Measurements from ENCODE around the gene CIPC.
A peak's percentile ranks its signal among the peaks of the same experiment; 100 is the strongest.

Gene CIPC

GRCh38 chr14:77092676-77093075 lies 5.4 kb upstream of the CIPC start:
- no peaks in the 10 kb centered on the region for H3K36me3 ChIP-seq (ENCODE audit: control insufficient read depth in 4 of 4, insufficient read depth in 4 of 4, low read length in 3 of 4)
- H3K4me3 ChIP-seq (ENCODE audit: control insufficient read depth in 1 of 7, extremely low read depth in 1 of 7, insufficient read depth in 4 of 7, low read depth in 2 of 7, low read length in 6 of 7) = no peak overlapping the region
- H3K27ac ChIP-seq (ENCODE audit: insufficient read depth in 1 of 2, low read depth in 1 of 2, low read length in 2 of 2, poor library complexity in 1 of 2, severe bottlenecking in 2 of 2) = no peak overlapping the region
- 100% methylated on average over 3 of the region's 3 CpGs for WGBS (ENCODE audit: insufficient coverage)
- POLR2A ChIA-PET = interaction anchor here (0.6 kb wide), 1 partner anchor 173 kb away, joined by 3 read pairs; no protein-coding TSS in a partner anchor
- peaks cover 2 to 11% (median 7%) of the 10 kb centered on the region in 5 experiments for H3K9me3 ChIP-seq (ENCODE audit: control extremely low read depth in 1 of 5, control insufficient read depth in 4 of 5, insufficient read depth in 2 of 5, low read depth in 1 of 5, low read length in 4 of 5)
- H3K4me1 ChIP-seq (ENCODE audit: control extremely low read depth in 1 of 4, control insufficient read depth in 4 of 4, insufficient read depth in 4 of 4, low read length in 3 of 4) = peaks cover 0 to 13% (median 10%) of the 10 kb centered on the region in 4 experiments
- no peaks in the 10 kb centered on the region for H3K27me3 ChIP-seq (replicated peaks in 2 of 5; ENCODE audit: control insufficient read depth in 4 of 5, insufficient read depth in 5 of 5, low read length in 4 of 5)
- CTCF ChIA-PET = interaction anchor here (0.7 to 2.2 kb wide), 8 partner anchors 9 to 224 kb away, joined by 3 to 18 read pairs (median 3); no protein-coding TSS in a partner anchor
- DNase-seq = no peak

GRCh38 chr14:77094672-77095284 lies 3.3 kb upstream of the CIPC start:
- H3K36me3 ChIP-seq (ENCODE audit: control insufficient read depth in 4 of 4, insufficient read depth in 4 of 4, low read length in 3 of 4) = no peaks in the 10 kb centered on the region
- peaks cover 2 to 28% (median 22%) of the 10 kb centered on the region in 4 experiments for H3K4me1 ChIP-seq (ENCODE audit: control extremely low read depth in 1 of 4, control insufficient read depth in 4 of 4, insufficient read depth in 4 of 4, low read length in 3 of 4)
- H3K9me3 ChIP-seq (ENCODE audit: control extremely low read depth in 1 of 5, control insufficient read depth in 4 of 5, insufficient read depth in 2 of 5, low read depth in 1 of 5, low read length in 4 of 5) = peaks cover 2 to 11% (median 7%) of the 10 kb centered on the region in 5 experiments
- 0% methylated on average over 4 of the region's 8 CpGs for WGBS (ENCODE audit: insufficient coverage)
- ChIA-PET POLR2A (no interaction called here), CTCF (interaction anchor here (0.8 to 6.5 kb wide), 16 partner anchors 9 to 226 kb away, joined by 3 to 61 read pairs (median 4); no protein-coding TSS in a partner anchor)
- H3K4me3 ChIP-seq (ENCODE audit: control insufficient read depth in 1 of 7, extremely low read depth in 1 of 7, insufficient read depth in 4 of 7, low read depth in 2 of 7, low read length in 6 of 7) = no peak overlapping the region
- DNase-seq = peak; percentile 87 to 92 (median 88)
- no peak overlapping the region for H3K27ac ChIP-seq (ENCODE audit: insufficient read depth in 1 of 2, low read depth in 1 of 2, low read length in 2 of 2, poor library complexity in 1 of 2, severe bottlenecking in 2 of 2)
- no peaks in the 10 kb centered on the region for H3K27me3 ChIP-seq (replicated peaks in 2 of 5; ENCODE audit: control insufficient read depth in 4 of 5, insufficient read depth in 5 of 5, low read length in 4 of 5)

- H3K4me3 ChIP-seq (ENCODE audit: control insufficient read depth in 1 of 7, extremely low read depth in 1 of 7, insufficient read depth in 4 of 7, low read depth in 2 of 7, low read length in 6 of 7) = peak overlapping the region; percentile 50 to 98 (median 74)
- H3K27me3 ChIP-seq (replicated peaks in 2 of 5; ENCODE audit: control insufficient read depth in 4 of 5, insufficient read depth in 5 of 5, low read length in 4 of 5) = no peaks in the 10 kb centered on the region
- WGBS (ENCODE audit: insufficient coverage) = 4% methylated on average over 18 of the region's 20 CpGs
- H3K36me3 ChIP-seq (ENCODE audit: control insufficient read depth in 4 of 4, insufficient read depth in 4 of 4, low read length in 3 of 4) = no peaks in the 10 kb centered on the region
- ChIA-PET CTCF (interaction anchor here (0.8 to 6.5 kb wide), 8 partner anchors 11 to 314 kb away, joined by 3 to 61 read pairs (median 4); no protein-coding TSS in a partner anchor), POLR2A (interaction anchor here (1.1 kb wide), 1 partner anchor 206 kb away, joined by 3 read pairs; no protein-coding TSS in a partner anchor)
- H3K9me3 ChIP-seq (ENCODE audit: control extremely low read depth in 1 of 5, control insufficient read depth in 4 of 5, insufficient read depth in 2 of 5, low read depth in 1 of 5, low read length in 4 of 5) = no peaks in the 10 kb centered on the region
- peak in 1 of 3 donors; percentile 56 for DNase-seq
- peak overlapping the region; percentile 67 to 92 for H3K27ac ChIP-seq (ENCODE audit: insufficient read depth in 1 of 2, low read depth in 1 of 2, low read length in 2 of 2, poor library complexity in 1 of 2, severe bottlenecking in 2 of 2)
- peaks cover 2 to 33% (median 22%) of the 10 kb centered on the region in 4 experiments for H3K4me1 ChIP-seq (ENCODE audit: control extremely low read depth in 1 of 4, control insufficient read depth in 4 of 4, insufficient read depth in 4 of 4, low read length in 3 of 4)
Measured at GRCh38 chr14:77097006-77097699, 905 bp upstream of the CIPC start.

- Histone ChIP-seq H3K27me3 (replicated peaks in 2 of 5; ENCODE audit: control insufficient read depth in 4 of 5, insufficient read depth in 5 of 5, low read length in 4 of 5) (no peaks in the 10 kb centered on the region), H3K36me3 (ENCODE audit: control insufficient read depth in 4 of 4, insufficient read depth in 4 of 4, low read length in 3 of 4) (peaks cover 0 to 2% (median 0%) of the 10 kb centered on the region in 4 experiments), H3K4me1 (ENCODE audit: control extremely low read depth in 1 of 4, control insufficient read depth in 4 of 4, insufficient read depth in 4 of 4, low read length in 3 of 4) (peaks cover 2 to 33% (median 22%) of the 10 kb centered on the region in 4 experiments), H3K4me3 (ENCODE audit: control insufficient read depth in 1 of 7, extremely low read depth in 1 of 7, insufficient read depth in 4 of 7, low read depth in 2 of 7, low read length in 6 of 7) (peak overlapping the region; percentile 83 to 98 (median 95)), H3K27ac (ENCODE audit: insufficient read depth in 1 of 2, low read depth in 1 of 2, low read length in 2 of 2, poor library complexity in 1 of 2, severe bottlenecking in 2 of 2) (peak overlapping the region; percentile 83 to 95), H3K9me3 (ENCODE audit: control extremely low read depth in 1 of 5, control insufficient read depth in 4 of 5, insufficient read depth in 2 of 5, low read depth in 1 of 5, low read length in 4 of 5) (no peaks in the 10 kb centered on the region)
- WGBS (ENCODE audit: insufficient coverage) = 18% methylated on average over 18 of the region's 23 CpGs
- CTCF ChIA-PET = interaction anchor here (1.0 to 6.5 kb wide), 5 partner anchors 14 to 225 kb away, joined by 3 to 61 read pairs (median 4); no protein-coding TSS in a partner anchor
- peak in 2 of 3 donors; percentile 14 to 28 for DNase-seq
- POLR2A ChIA-PET = interaction anchor here (1.1 kb wide), 1 partner anchor 17 kb away, joined by 3 read pairs; no protein-coding TSS in a partner anchor
Measured at GRCh38 chr14:77098529-77099353, 683 bp downstream of the CIPC start.

- no peaks in the 10 kb centered on the region for H3K9me3 ChIP-seq (ENCODE audit: control extremely low read depth in 1 of 5, control insufficient read depth in 4 of 5, insufficient read depth in 2 of 5, low read depth in 1 of 5, low read length in 4 of 5)
- POLR2A ChIA-PET = no interaction called here
- peak in 2 of 3 donors; percentile 29 to 31 for DNase-seq
- CTCF ChIA-PET = interaction anchor here (0.6 to 6.5 kb wide), 6 partner anchors 13 to 226 kb away, joined by 3 to 61 read pairs (median 4); no protein-coding TSS in a partner anchor
- peaks cover 0 to 2% (median 0%) of the 10 kb centered on the region in 4 experiments for H3K36me3 ChIP-seq (ENCODE audit: control insufficient read depth in 4 of 4, insufficient read depth in 4 of 4, low read length in 3 of 4)
- H3K4me1 ChIP-seq (ENCODE audit: control extremely low read depth in 1 of 4, control insufficient read depth in 4 of 4, insufficient read depth in 4 of 4, low read length in 3 of 4) = peaks cover 2 to 33% (median 22%) of the 10 kb centered on the region in 4 experiments
- H3K4me3 ChIP-seq (ENCODE audit: control insufficient read depth in 1 of 7, extremely low read depth in 1 of 7, insufficient read depth in 4 of 7, low read depth in 2 of 7, low read length in 6 of 7) = peak overlapping the region in 2 of 7 experiments; percentile 5 to 97
- 49% methylated on average over 4 of the region's 7 CpGs for WGBS (ENCODE audit: insufficient coverage)
- no peaks in the 10 kb centered on the region for H3K27me3 ChIP-seq (replicated peaks in 2 of 5; ENCODE audit: control insufficient read depth in 4 of 5, insufficient read depth in 5 of 5, low read length in 4 of 5)
- H3K27ac ChIP-seq (ENCODE audit: insufficient read depth in 1 of 2, low read depth in 1 of 2, low read length in 2 of 2, poor library complexity in 1 of 2, severe bottlenecking in 2 of 2) = peak overlapping the region in 1 of 2 experiments; percentile 95
Measured at GRCh38 chr14:77099425-77100167, 1.5 kb downstream of the CIPC start.

- ChIA-PET POLR2A (no interaction called here), CTCF (interaction anchor here (1.0 to 3.4 kb wide), 2 partner anchors 31 to 317 kb away, joined by 3 to 14 read pairs; no protein-coding TSS in a partner anchor)
- H3K4me3 ChIP-seq (ENCODE audit: control insufficient read depth in 1 of 7, extremely low read depth in 1 of 7, insufficient read depth in 4 of 7, low read depth in 2 of 7, low read length in 6 of 7) = no peak overlapping the region
- H3K27ac ChIP-seq (ENCODE audit: insufficient read depth in 1 of 2, low read depth in 1 of 2, low read length in 2 of 2, poor library complexity in 1 of 2, severe bottlenecking in 2 of 2) = no peak overlapping the region
- H3K4me1 ChIP-seq (ENCODE audit: control extremely low read depth in 1 of 4, control insufficient read depth in 4 of 4, insufficient read depth in 4 of 4, low read length in 3 of 4) = peaks cover 2 to 33% (median 21%) of the 10 kb centered on the region in 4 experiments
- no peaks in the 10 kb centered on the region for H3K9me3 ChIP-seq (ENCODE audit: control extremely low read depth in 1 of 5, control insufficient read depth in 4 of 5, insufficient read depth in 2 of 5, low read depth in 1 of 5, low read length in 4 of 5)
- no peak for DNase-seq
- H3K27me3 ChIP-seq (replicated peaks in 2 of 5; ENCODE audit: control insufficient read depth in 4 of 5, insufficient read depth in 5 of 5, low read length in 4 of 5) = no peaks in the 10 kb centered on the region
- WGBS (ENCODE audit: insufficient coverage) = 94% methylated on average over 3 of the region's 3 CpGs
- H3K36me3 ChIP-seq (ENCODE audit: control insufficient read depth in 4 of 4, insufficient read depth in 4 of 4, low read length in 3 of 4) = peaks cover 0 to 7% (median 1%) of the 10 kb centered on the region in 4 experiments
Measured at GRCh38 chr14:77100961-77101360, 2.9 kb downstream of the CIPC start.

Measured in common myeloid progenitor, CD34-positive (primary cell).